GM18526 (cell line): ENCODE measurements around the gene STARD8.

Source experiments
- POLR2A ChIP-seq: IDR thresholded peaks from 3 replicates; pipeline ENCODE4 v1.6.1; 2011; ENCODE audit not compliant: insufficient read length; ENCODE audit errors: extremely low read depth

STARD8 gene

DNA sequence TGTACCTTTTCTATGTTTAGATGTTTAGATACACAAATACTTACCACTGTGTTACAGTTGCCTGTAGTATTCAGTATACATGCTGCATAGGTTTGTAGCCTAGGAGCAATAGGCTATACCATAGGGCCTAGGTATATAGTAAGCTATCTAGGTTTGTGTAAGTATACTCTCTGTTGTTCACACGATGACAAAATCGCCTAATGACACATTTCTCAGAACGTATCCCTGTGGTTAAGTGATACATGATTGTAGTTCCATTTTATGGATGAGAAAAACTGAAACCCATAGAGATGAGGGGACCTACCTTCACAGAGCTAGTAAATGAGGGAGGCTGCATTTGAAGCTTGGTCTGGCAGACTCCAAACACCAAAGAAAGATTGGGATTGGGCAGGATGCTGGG is 102.0 kb downstream of the STARD8 start:
- no peak for TF ChIP-seq POLR2A

- no peak for TF ChIP-seq POLR2A
Measured at GRCh38 chrX:68750316-68750715, 102.8 kb downstream of the STARD8 start.

GRCh38 chrX:68751372-68751771 is 103.9 kb downstream of the STARD8 start:
- TF ChIP-seq POLR2A, result no peak

DNA sequence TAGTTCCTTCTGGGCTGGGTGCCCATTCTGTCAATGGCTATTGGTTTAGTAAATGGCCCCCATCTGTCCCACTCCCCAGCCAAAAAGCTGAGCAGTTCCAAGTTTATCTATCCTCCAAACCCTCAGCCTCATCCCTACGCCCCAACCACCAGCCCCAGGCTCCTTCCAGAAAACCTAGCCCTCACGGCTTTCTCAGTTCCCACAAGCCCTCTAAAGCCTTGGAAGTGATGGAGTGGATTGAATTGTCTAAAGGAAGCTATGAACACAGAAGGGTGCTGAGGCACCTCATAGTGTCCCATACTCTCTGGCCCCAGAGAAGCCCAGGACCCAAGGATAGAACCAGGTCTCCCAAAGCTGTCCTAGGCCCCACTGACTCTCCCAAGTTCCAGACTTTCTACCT is 105.8 kb downstream of the STARD8 start:
- TF ChIP-seq POLR2A, result no peak

GRCh38 chrX:68754406-68754805 is 106.9 kb downstream of the STARD8 start:
- no peak for TF ChIP-seq POLR2A

- TF ChIP-seq POLR2A, result no peak
Measured at GRCh38 chrX:68755616-68756125, 108.2 kb downstream of the STARD8 start.

- no peak for TF ChIP-seq POLR2A
Measured at GRCh38 chrX:68757331-68757730, 109.9 kb downstream of the STARD8 start.

GRCh38 chrX:68757731-68758130 is 110.3 kb downstream of the STARD8 start:
- no peak for TF ChIP-seq POLR2A

DNA sequence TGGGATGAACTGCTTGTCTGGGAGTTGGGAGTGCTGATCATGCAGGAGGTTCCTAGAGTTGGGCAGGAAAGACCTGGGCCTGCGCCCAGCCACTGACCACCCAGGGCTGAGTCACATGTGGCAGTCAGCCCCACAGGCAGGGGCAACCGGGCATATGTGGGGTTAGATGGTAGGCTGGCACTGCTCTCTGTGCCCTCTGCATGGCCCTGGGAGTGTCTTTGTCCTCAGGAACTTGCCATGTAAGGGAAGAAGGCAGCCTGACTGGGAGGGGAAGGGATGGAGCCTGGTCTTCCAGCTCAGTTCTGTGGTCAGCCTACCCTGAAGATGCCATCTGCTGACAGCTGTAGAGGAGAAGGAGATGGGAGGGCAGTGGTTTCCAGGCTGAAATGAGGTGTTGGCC is 111.2 kb downstream of the STARD8 start:
- TF ChIP-seq POLR2A, result no peak

DNA sequence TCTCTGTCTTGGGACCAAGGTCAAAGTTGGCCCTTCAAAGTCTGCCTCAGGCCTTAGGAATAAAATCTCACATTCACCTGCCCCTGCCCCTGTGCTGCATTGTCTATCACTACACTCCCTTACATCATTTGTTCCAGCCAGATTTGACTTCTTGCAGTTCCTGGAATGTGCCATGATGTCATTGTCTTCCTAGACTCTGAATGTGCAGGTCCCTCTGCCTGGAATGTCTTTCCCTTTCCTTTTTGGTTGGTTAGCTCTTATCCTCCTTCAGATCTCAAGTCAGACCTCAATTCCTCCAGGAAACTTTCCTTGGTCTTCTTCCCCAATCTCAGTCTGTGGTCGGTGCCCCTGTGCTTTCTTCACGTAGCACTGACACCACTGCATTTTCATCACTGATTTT is 113.6 kb downstream of the STARD8 start:
- no peak for TF ChIP-seq POLR2A

- no peak for TF ChIP-seq POLR2A
Measured at GRCh38 chrX:68762766-68763165, 115.3 kb downstream of the STARD8 start.

- no peak for TF ChIP-seq POLR2A
Measured at GRCh38 chrX:68763481-68763880, 116.0 kb downstream of the STARD8 start.
